Thoracic aorta (tissue), 2 donors: ENCODE results near the gene FAM107B. TPM values are rescaled to one million over a fixed set of nuclear protein-coding genes. Genes with fewer than 3 reads are reported as not detected.

Source experiments
- ATAC-seq: fragments of 150-250 bp; one replicate; pipeline ENCODE4 v1.8.0; 2017; ENCODE audit warnings: low read depth; ENCODE audit not compliant: insufficient number of reproducible peaks, low FRiP score
- DNase-seq: peaks from one replicate; pipeline ENCODE4 v3.0.0-alpha.2; 2020; ENCODE audit warnings: low spot score
- H3K27ac ChIP-seq, 2 donors: fragments of 200-600 bp; sonication (generic); 1 replicate in 1 of 2; 2 replicates in 1 of 2; pipeline ENCODE4 v1.5.1; 2016; ENCODE audit warnings: mild to moderate bottlenecking in 2 of 2, moderate library complexity in 2 of 2
- H3K27me3 ChIP-seq: fragments of 200-600 bp; sonication (generic); replicated peaks from 2 replicates; pipeline ENCODE4 v1.6.0; 2016; ENCODE audit warnings: mild to moderate bottlenecking; ENCODE audit not compliant: insufficient read depth
- H3K36me3 ChIP-seq: fragments of 200-600 bp; sonication (generic); one replicate; pipeline ENCODE4 v1.5.1; 2016
- H3K4me1 ChIP-seq, 2 donors: fragments of 200-600 bp; sonication (generic); 1 replicate in 1 of 2; 2 replicates in 1 of 2; pipeline versions ENCODE4 v1.5.1 to v1.6.0; 2016; ENCODE audit warnings: low read depth in 2 of 2, mild to moderate bottlenecking in 1 of 2; ENCODE audit not compliant: control insufficient read depth in 1 of 2
- H3K4me3 ChIP-seq: fragments of 200-600 bp; sonication (generic); 2 replicates; pipeline ENCODE4 v1.5.1; 2016; ENCODE audit warnings: mild to moderate bottlenecking
- H3K9me3 ChIP-seq: fragments of 200-600 bp; sonication (generic); 2 replicates; pipeline ENCODE4 v1.5.1; 2016
- total RNA-seq, 2 donors: library from RNA; depleted of rRNA; stranded (reverse); fragments of >200 nt; gene quantifications; one replicate each; pipeline versions ENCODE4 v1.1.0 to v1.2.3, GENCODE V29; 2016
- TF ChIP-seq, protein P1 (sequence below): fragments of 200-600 bp; sonication (generic); IDR thresholded peaks from one replicate; pipeline ENCODE4 v1.5.1; 2019; ENCODE audit warnings: antibody characterized with exemption

Gene FAM107B
- total RNA-seq, 2 donors from 2014 or later = 33.6 to 50.6 TPM

DNA sequence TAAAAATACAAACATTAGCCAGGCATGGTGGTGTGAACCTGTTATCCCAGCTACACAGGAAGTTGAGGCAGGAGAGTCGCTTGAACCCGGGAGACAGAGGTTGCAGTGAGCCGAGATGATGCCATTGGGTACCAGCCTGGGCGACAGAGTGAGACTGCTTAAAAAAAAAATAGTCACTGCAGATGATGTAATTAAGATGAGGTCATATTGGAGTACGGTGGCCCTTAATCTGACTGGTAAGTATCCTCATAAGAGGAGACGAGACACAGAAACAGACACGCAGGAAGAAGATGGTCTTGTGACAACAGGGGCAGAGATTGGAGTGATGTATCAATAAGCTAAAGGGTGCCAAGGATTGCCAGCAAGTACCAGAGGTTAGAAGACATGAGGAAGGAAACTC, 156.0 kb downstream of the FAM107B start:
- H3K36me3 ChIP-seq = no peaks in the 10 kb centered on the region
- H3K4me3 ChIP-seq = no peak overlapping the region
- DNase-seq (no peak), ATAC-seq (no peak)
- H3K4me1 ChIP-seq = peaks cover 0 to 10% of the 10 kb centered on the region in 2 donors
- no peaks in the 10 kb centered on the region for H3K27me3 ChIP-seq
- TF ChIP-seq, protein P1, sequence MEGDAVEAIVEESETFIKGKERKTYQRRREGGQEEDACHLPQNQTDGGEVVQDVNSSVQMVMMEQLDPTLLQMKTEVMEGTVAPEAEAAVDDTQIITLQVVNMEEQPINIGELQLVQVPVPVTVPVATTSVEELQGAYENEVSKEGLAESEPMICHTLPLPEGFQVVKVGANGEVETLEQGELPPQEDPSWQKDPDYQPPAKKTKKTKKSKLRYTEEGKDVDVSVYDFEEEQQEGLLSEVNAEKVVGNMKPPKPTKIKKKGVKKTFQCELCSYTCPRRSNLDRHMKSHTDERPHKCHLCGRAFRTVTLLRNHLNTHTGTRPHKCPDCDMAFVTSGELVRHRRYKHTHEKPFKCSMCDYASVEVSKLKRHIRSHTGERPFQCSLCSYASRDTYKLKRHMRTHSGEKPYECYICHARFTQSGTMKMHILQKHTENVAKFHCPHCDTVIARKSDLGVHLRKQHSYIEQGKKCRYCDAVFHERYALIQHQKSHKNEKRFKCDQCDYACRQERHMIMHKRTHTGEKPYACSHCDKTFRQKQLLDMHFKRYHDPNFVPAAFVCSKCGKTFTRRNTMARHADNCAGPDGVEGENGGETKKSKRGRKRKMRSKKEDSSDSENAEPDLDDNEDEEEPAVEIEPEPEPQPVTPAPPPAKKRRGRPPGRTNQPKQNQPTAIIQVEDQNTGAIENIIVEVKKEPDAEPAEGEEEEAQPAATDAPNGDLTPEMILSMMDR = no peak
- H3K9me3 ChIP-seq = no peaks in the 10 kb centered on the region
- no peak overlapping the region for H3K27ac ChIP-seq

DNA sequence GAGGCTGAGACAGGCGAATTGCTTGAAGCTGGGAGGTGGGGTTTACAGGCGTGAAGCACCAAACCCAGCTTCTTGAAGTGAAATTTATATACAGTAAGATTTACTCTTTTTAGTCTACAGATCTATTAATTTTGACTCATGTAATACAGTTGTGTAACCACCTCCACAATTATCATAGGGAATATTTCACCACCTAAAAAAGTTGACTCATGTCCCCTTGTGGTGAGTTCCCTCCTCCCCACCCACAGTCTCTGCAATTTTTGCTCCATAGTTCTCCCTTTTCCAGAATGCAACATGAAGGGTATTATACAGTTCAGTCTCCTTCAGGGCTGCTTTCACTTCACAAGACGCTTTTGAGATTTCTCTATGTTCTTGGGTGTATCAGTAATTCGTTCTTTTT, 156.8 kb downstream of the FAM107B start:
- no peaks in the 10 kb centered on the region for H3K27me3 ChIP-seq
- ATAC-seq (no peak), DNase-seq (no peak)
- no peaks in the 10 kb centered on the region for H3K9me3 ChIP-seq
- H3K36me3 ChIP-seq = no peaks in the 10 kb centered on the region
- no peak overlapping the region for H3K4me3 ChIP-seq
- H3K27ac ChIP-seq = no peak overlapping the region
- TF ChIP-seq, protein P1 = peak; percentile 21
- H3K4me1 ChIP-seq = peaks cover 0 to 10% of the 10 kb centered on the region in 2 donors

- no peak overlapping the region for H3K4me3 ChIP-seq
- H3K27ac ChIP-seq = no peak overlapping the region
- H3K9me3 ChIP-seq = no peaks in the 10 kb centered on the region
- TF ChIP-seq, protein P1 = no peak
- ATAC-seq (no peak), DNase-seq (no peak)
- no peaks in the 10 kb centered on the region for H3K36me3 ChIP-seq
- peaks cover 0 to 10% of the 10 kb centered on the region in 2 donors for H3K4me1 ChIP-seq
- no peaks in the 10 kb centered on the region for H3K27me3 ChIP-seq
These were observed 157.6 kb downstream of the FAM107B start for GRCh38 chr10:14616955-14617730.

DNA sequence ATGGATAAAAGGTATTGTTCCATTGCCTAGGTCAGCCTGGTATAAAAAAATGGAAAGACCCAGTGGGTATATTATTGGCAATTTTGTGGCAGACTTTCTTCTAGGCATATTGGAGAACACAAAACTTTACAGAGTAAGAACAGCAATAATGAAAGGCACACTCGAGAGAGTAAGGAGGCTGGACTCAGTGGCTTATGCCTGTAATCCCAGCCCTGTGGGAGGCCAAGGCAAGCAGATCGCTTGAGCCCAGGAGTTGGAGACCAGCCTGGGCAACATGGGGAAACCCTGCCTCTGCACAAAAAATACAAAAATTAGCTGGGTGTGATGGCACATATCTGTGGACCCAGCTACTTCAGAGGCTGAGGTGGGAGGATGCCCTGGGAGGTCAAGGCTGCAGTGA, 158.2 kb downstream of the FAM107B start:
- no peaks in the 10 kb centered on the region for H3K27me3 ChIP-seq
- H3K9me3 ChIP-seq = no peaks in the 10 kb centered on the region
- no peak overlapping the region for H3K27ac ChIP-seq
- peaks cover 0 to 5% of the 10 kb centered on the region in 2 donors for H3K4me1 ChIP-seq
- DNase-seq (no peak), ATAC-seq (no peak)
- H3K36me3 ChIP-seq = no peaks in the 10 kb centered on the region
- TF ChIP-seq, protein P1 = no peak
- H3K4me3 ChIP-seq = no peak overlapping the region

GRCh38 chr10:14613588-14613920, 161.1 kb downstream of the FAM107B start:
- Histone ChIP-seq H3K4me1 (no peaks in the 10 kb centered on the region), H3K9me3 (no peaks in the 10 kb centered on the region), H3K4me3 (no peak overlapping the region), H3K27me3 (no peaks in the 10 kb centered on the region), H3K36me3 (no peaks in the 10 kb centered on the region), H3K27ac (no peak overlapping the region)
- no peak for ATAC-seq
- TF ChIP-seq, protein P1 = no peak
- no peak for DNase-seq
